Panc1 (cell line): Measurements from ENCODE around the gene LSM14B.

ENCODE experiments used
- CTCF ChIP-seq: fragments of 450-650 bp; IDR thresholded peaks from 2 replicates; pipeline ENCODE4 v1.5.1; 2017; ENCODE audit warnings: mild to moderate bottlenecking
- POLR2AphosphoS5 ChIP-seq: IDR thresholded peaks from 2 replicates; pipeline ENCODE4 v1.6.1; 2012; ENCODE audit warnings: mild to moderate bottlenecking, low read depth, low read length, moderate library complexity
- REST ChIP-seq, 2 experiments: IDR thresholded peaks; 2 replicates each; pipeline ENCODE4 v1.6.1; 2011 to 2012; ENCODE audit warnings: low read depth in 2 of 2, control low read depth in 1 of 2, low read length in 1 of 2, mild to moderate bottlenecking in 1 of 2, moderate library complexity in 1 of 2; ENCODE audit not compliant: insufficient read depth in 1 of 2
- SIN3A ChIP-seq: IDR thresholded peaks from 2 replicates; pipeline ENCODE4 v1.6.1; 2012; ENCODE audit warnings: low read depth, mild to moderate bottlenecking, low read length, moderate library complexity, borderline replicate concordance; ENCODE audit not compliant: insufficient read depth

GRCh38 chr20:62137092-62137384, 14.8 kb downstream of the LSM14B start:
- TF ChIP-seq REST (IDR thresholded peaks at IDR 0.05; ENCODE audit: insufficient read depth in 1 of 2, low read depth in 2 of 2, low read length in 1 of 2) = no peak
- no peak; the same call in none of the 2 replicates for TF ChIP-seq CTCF
- no peak; the same call in 1 of the 2 replicates for TF ChIP-seq POLR2AphosphoS5
- TF ChIP-seq SIN3A = no peak
